ENCODE results near the gene PRDX4. TPM values are rescaled to one million over a fixed set of nuclear protein-coding genes. Genes with fewer than 3 reads are reported as not detected.

The PRDX4 gene
- total and polyA plus RNA-seq, 2 experiments from 2014 or later, result 353 to 402 TPM

- Histone ChIP-seq H3K36me3 (peaks cover 5% of the 10 kb centered on the region), H3K4me1 (ENCODE audit: low read depth) (no peaks in the 10 kb centered on the region), H3K27me3 (no peaks in the 10 kb centered on the region), H3K27ac (no peak overlapping the region), H3K9me3 (ENCODE audit: low read depth) (no peaks in the 10 kb centered on the region), H3K4me3 (no peak overlapping the region)
- no peak for DNase-seq (ENCODE audit: low read depth in 1 of 2, low spot score in 1 of 2)
- TF ChIP-seq, protein P1, sequence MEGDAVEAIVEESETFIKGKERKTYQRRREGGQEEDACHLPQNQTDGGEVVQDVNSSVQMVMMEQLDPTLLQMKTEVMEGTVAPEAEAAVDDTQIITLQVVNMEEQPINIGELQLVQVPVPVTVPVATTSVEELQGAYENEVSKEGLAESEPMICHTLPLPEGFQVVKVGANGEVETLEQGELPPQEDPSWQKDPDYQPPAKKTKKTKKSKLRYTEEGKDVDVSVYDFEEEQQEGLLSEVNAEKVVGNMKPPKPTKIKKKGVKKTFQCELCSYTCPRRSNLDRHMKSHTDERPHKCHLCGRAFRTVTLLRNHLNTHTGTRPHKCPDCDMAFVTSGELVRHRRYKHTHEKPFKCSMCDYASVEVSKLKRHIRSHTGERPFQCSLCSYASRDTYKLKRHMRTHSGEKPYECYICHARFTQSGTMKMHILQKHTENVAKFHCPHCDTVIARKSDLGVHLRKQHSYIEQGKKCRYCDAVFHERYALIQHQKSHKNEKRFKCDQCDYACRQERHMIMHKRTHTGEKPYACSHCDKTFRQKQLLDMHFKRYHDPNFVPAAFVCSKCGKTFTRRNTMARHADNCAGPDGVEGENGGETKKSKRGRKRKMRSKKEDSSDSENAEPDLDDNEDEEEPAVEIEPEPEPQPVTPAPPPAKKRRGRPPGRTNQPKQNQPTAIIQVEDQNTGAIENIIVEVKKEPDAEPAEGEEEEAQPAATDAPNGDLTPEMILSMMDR (IDR thresholded peaks at IDR 0.05; ENCODE audit: low read depth, low read length), result no peak
Measured at GRCh38 chrX:23705235-23705634, 37.9 kb downstream of the PRDX4 start.

- peaks cover 3% of the 10 kb centered on the region for H3K36me3 ChIP-seq
- peaks cover 3% of the 10 kb centered on the region for H3K4me1 ChIP-seq (ENCODE audit: low read depth)
- no peak for DNase-seq (ENCODE audit: low read depth in 1 of 2, low spot score in 1 of 2)
- no peaks in the 10 kb centered on the region for H3K27me3 ChIP-seq
- no peaks in the 10 kb centered on the region for H3K9me3 ChIP-seq (ENCODE audit: low read depth)
- H3K27ac ChIP-seq, result no peak overlapping the region
- H3K4me3 ChIP-seq, result no peak overlapping the region
- TF ChIP-seq, protein P1 (IDR thresholded peaks at IDR 0.05; ENCODE audit: low read depth, low read length), result no peak
Measured at GRCh38 chrX:23720117-23720677, 52.9 kb downstream of the PRDX4 start.

- TF ChIP-seq, protein P1 (IDR thresholded peaks at IDR 0.05; ENCODE audit: low read depth, low read length), result no peak
- no peak overlapping the region for H3K4me3 ChIP-seq
- H3K4me1 ChIP-seq (ENCODE audit: low read depth), result no peaks in the 10 kb centered on the region
- H3K36me3 ChIP-seq, result peaks cover 3% of the 10 kb centered on the region
- DNase-seq (ENCODE audit: low read depth in 1 of 2, low spot score in 1 of 2), result no peak
- H3K9me3 ChIP-seq (ENCODE audit: low read depth), result no peaks in the 10 kb centered on the region
- no peaks in the 10 kb centered on the region for H3K27me3 ChIP-seq
- no peak overlapping the region for H3K27ac ChIP-seq
Measured at GRCh38 chrX:23726191-23726590, 58.9 kb downstream of the PRDX4 start.

DNA sequence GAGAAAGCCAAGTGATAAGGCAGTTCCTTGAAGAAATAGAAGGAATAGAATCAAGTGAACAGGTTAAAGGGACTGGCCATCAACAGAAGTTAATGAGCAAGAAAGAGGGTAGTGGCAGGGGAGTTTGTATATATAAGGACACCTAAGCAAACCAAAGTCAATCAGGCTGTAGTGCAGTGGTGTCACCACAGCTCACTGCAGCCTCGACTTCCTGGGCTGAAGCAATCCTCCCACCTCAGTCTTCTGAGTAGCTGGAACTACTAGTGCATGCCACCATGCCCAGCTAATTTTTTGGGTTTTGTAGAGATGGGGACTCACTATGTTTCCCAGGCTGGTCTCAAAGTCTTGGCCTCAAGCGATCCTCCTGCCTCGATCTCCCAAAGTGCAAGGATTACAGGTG is 59.9 kb downstream of the PRDX4 start:
- no peaks in the 10 kb centered on the region for H3K9me3 ChIP-seq (ENCODE audit: low read depth)
- no peaks in the 10 kb centered on the region for H3K36me3 ChIP-seq
- TF ChIP-seq, protein P1 (IDR thresholded peaks at IDR 0.05; ENCODE audit: low read depth, low read length), result no peak
- H3K27me3 ChIP-seq, result no peaks in the 10 kb centered on the region
- no peak overlapping the region for H3K27ac ChIP-seq
- no peaks in the 10 kb centered on the region for H3K4me1 ChIP-seq (ENCODE audit: low read depth)
- no peak overlapping the region for H3K4me3 ChIP-seq
- DNase-seq (ENCODE audit: low read depth in 1 of 2, low spot score in 1 of 2), result no peak

- H3K27ac ChIP-seq, result no peak overlapping the region
- H3K4me3 ChIP-seq, result no peak overlapping the region
- no peaks in the 10 kb centered on the region for H3K4me1 ChIP-seq (ENCODE audit: low read depth)
- no peaks in the 10 kb centered on the region for H3K27me3 ChIP-seq
- TF ChIP-seq, protein P1 (IDR thresholded peaks at IDR 0.05; ENCODE audit: low read depth, low read length), result no peak
- no peaks in the 10 kb centered on the region for H3K9me3 ChIP-seq (ENCODE audit: low read depth)
- H3K36me3 ChIP-seq, result no peaks in the 10 kb centered on the region
- no peak for DNase-seq (ENCODE audit: low read depth in 1 of 2, low spot score in 1 of 2)
Measured at GRCh38 chrX:23729214-23729613, 61.9 kb downstream of the PRDX4 start.
